Eye (tissue), 1 donor: ENCODE data around the gene CD40.
"Not testable (repeated sequence)": the region's sequence is repeated elsewhere in the genome, so short reads cannot be mapped to it uniquely, and the experiment has no call there.

ENCODE experiments used
- DNase-seq: peaks from one replicate; pipeline ENCODE4 v3.0.0-alpha.2; 2015

Gene CD40

GRCh38 chr20:46099491-46100287 lies 18.4 kb upstream of the CD40 start:
- DNase-seq: no peak

GRCh38 chr20:46100444-46100843 lies 17.7 kb upstream of the CD40 start:
- not testable (repeated sequence) for DNase-seq

- DNase-seq: no peak
Observed at GRCh38 chr20:46100988-46101387, 17.1 kb upstream of the CD40 start.

- no peak for DNase-seq
Observed at GRCh38 chr20:46101957-46102356, 16.2 kb upstream of the CD40 start.

GRCh38 chr20:46102940-46103339 lies 15.2 kb upstream of the CD40 start:
- DNase-seq: no peak

GRCh38 chr20:46104262-46104661 lies 13.9 kb upstream of the CD40 start:
- no peak for DNase-seq

- no peak for DNase-seq
Observed at GRCh38 chr20:46107061-46107460, 11.1 kb upstream of the CD40 start.

- no peak for DNase-seq
Observed at GRCh38 chr20:46108435-46108841, 9.7 kb upstream of the CD40 start.

- no peak for DNase-seq
Observed at GRCh38 chr20:46108976-46109375, 9.1 kb upstream of the CD40 start.

- DNase-seq: no peak
Observed at GRCh38 chr20:46111028-46111835, 6.9 kb upstream of the CD40 start.

- no peak for DNase-seq
Observed at GRCh38 chr20:46111836-46112212, 6.3 kb upstream of the CD40 start.

GRCh38 chr20:46112430-46113112 lies 5.5 kb upstream of the CD40 start:
- no peak for DNase-seq

- no peak for DNase-seq
Observed at GRCh38 chr20:46113113-46113470, 5.0 kb upstream of the CD40 start.

GRCh38 chr20:46114449-46114848 lies 3.7 kb upstream of the CD40 start:
- no peak for DNase-seq

GRCh38 chr20:46118481-46119020 lies 437 bp downstream of the CD40 start:
- DNase-seq: no peak

- no peak for DNase-seq
Observed at GRCh38 chr20:46119028-46119546, 973 bp downstream of the CD40 start.

GRCh38 chr20:46119547-46119946 lies 1.4 kb downstream of the CD40 start:
- no peak for DNase-seq

- DNase-seq: no peak
Observed at GRCh38 chr20:46120136-46120535, 2.0 kb downstream of the CD40 start.

GRCh38 chr20:46121184-46121930 lies 3.2 kb downstream of the CD40 start:
- no peak for DNase-seq

- no peak for DNase-seq
Observed at GRCh38 chr20:46122071-46122470, 4.0 kb downstream of the CD40 start.

GRCh38 chr20:46122516-46123481 lies 4.7 kb downstream of the CD40 start:
- DNase-seq: no peak
